H1 (cell line): ENCODE data around the gene RAD51B. TPM values are rescaled to one million over a fixed set of nuclear protein-coding genes. Genes with fewer than 3 reads are reported as not detected.

Experiments used
- FOSL1 ChIP-seq: IDR thresholded peaks from 2 replicates; pipeline ENCODE4 v1.6.1; 2011; ENCODE audit warnings: mild to moderate bottlenecking, low read depth, low read length, moderate library complexity; ENCODE audit not compliant: insufficient read depth
- SIX5 ChIP-seq: IDR thresholded peaks from 2 replicates; pipeline ENCODE4 v1.6.1; 2011; ENCODE audit warnings: mild to moderate bottlenecking, low read depth, low read length
- polyA plus RNA-seq, 7 experiments: library from polyadenylated mRNA; depleted of rRNA in 3 of 7; stranded (reverse) in 5 of 7; unstranded in 2 of 7; fragments of >200 nt in 5 of 7; fragments of 200-250 nt in 2 of 7; gene quantifications; 1 replicate in 5 of 7; 2 replicates in 1 of 7; 4 replicates in 1 of 7; pipeline versions ENCODE4 v1.2.1 to v1.2.3, GENCODE V29; 2011 to 2013; ENCODE audit warnings: missing spikeins in 2 of 7, mixed read lengths in 2 of 7
- total RNA-seq: library from RNA; stranded (reverse); fragmentation: NEBNext Ultra II Directional; extraction: Animal tissue kit (Norgen Biotek cat#: 25700); gene quantifications from 2 replicates; pipeline ENCODE4 v1.2.1, GENCODE V29; 2021

Gene RAD51B
- total and polyA plus RNA-seq, 2 of the 8 experiments (the other 6 are each of a cell fraction or from before 2014, with no cell fraction given) = 3.9 to 14.9 TPM

GRCh38 chr14:68340262-68340661 lies 520.7 kb downstream of the RAD51B start (continued):
- TF ChIP-seq SIX5 (no peak), FOSL1 (no peak)
